Mucosa of stomach (tissue), 1 donor: Measurements from ENCODE around the gene AKAP6.

Experiments used
- H3K27me3 ChIP-seq: one replicate; pipeline ENCODE4 v1.7.0; 2013; ENCODE audit warnings: mild to moderate bottlenecking, low read length; ENCODE audit not compliant: control insufficient read depth, insufficient read depth
- H3K36me3 ChIP-seq: one replicate; pipeline ENCODE4 v1.7.0; 2013; ENCODE audit warnings: low read length; ENCODE audit not compliant: control insufficient read depth, insufficient read depth
- H3K4me1 ChIP-seq: one replicate; pipeline ENCODE4 v1.7.0; 2013; ENCODE audit warnings: mild to moderate bottlenecking, low read length; ENCODE audit not compliant: control insufficient read depth, insufficient read depth
- H3K4me3 ChIP-seq: one replicate; pipeline ENCODE4 v1.7.0; 2013; ENCODE audit warnings: low read length
- H3K9ac ChIP-seq: one replicate; pipeline ENCODE4 v1.7.0; 2013; ENCODE audit warnings: mild to moderate bottlenecking, low read length, moderate library complexity
- H3K9me3 ChIP-seq: one replicate; pipeline ENCODE4 v1.7.0; 2013; ENCODE audit warnings: mild to moderate bottlenecking, low read length, moderate library complexity; ENCODE audit not compliant: control insufficient read depth
- donor health status: Pancreatic carcinoma.

The AKAP6 gene

GRCh38 chr14:32802295-32802694 lies 473.2 kb downstream of the AKAP6 start:
- no peaks in the 10 kb centered on the region for H3K9me3 ChIP-seq
- H3K36me3 ChIP-seq, result no peaks in the 10 kb centered on the region
- no peak overlapping the region for H3K9ac ChIP-seq
- no peak overlapping the region for H3K4me3 ChIP-seq
- no peaks in the 10 kb centered on the region for H3K4me1 ChIP-seq
- H3K27me3 ChIP-seq, result no peaks in the 10 kb centered on the region

- Histone ChIP-seq H3K36me3 (no peaks in the 10 kb centered on the region), H3K4me1 (no peaks in the 10 kb centered on the region), H3K4me3 (no peak overlapping the region), H3K9me3 (no peaks in the 10 kb centered on the region), H3K27me3 (no peaks in the 10 kb centered on the region), H3K9ac (no peak overlapping the region)
Observed at GRCh38 chr14:32805979-32806378, 476.9 kb downstream of the AKAP6 start.

- Histone ChIP-seq H3K27me3 (no peaks in the 10 kb centered on the region), H3K4me1 (no peaks in the 10 kb centered on the region), H3K9ac (no peak overlapping the region), H3K4me3 (no peak overlapping the region), H3K36me3 (no peaks in the 10 kb centered on the region), H3K9me3 (no peaks in the 10 kb centered on the region)
Observed at GRCh38 chr14:32808644-32809043, 479.5 kb downstream of the AKAP6 start.

- Histone ChIP-seq H3K4me1 (no peaks in the 10 kb centered on the region), H3K9ac (no peak overlapping the region), H3K36me3 (no peaks in the 10 kb centered on the region), H3K27me3 (no peaks in the 10 kb centered on the region), H3K4me3 (no peak overlapping the region), H3K9me3 (no peaks in the 10 kb centered on the region)
Observed at GRCh38 chr14:32809255-32809654, 480.2 kb downstream of the AKAP6 start.

- no peak overlapping the region for H3K9ac ChIP-seq
- H3K27me3 ChIP-seq, result no peaks in the 10 kb centered on the region
- H3K9me3 ChIP-seq, result no peaks in the 10 kb centered on the region
- no peak overlapping the region for H3K4me3 ChIP-seq
- H3K4me1 ChIP-seq, result no peaks in the 10 kb centered on the region
- no peaks in the 10 kb centered on the region for H3K36me3 ChIP-seq
Observed at GRCh38 chr14:32813401-32813800, 484.3 kb downstream of the AKAP6 start.

GRCh38 chr14:32814721-32815120 lies 485.6 kb downstream of the AKAP6 start:
- H3K27me3 ChIP-seq, result no peaks in the 10 kb centered on the region
- no peaks in the 10 kb centered on the region for H3K36me3 ChIP-seq
- no peak overlapping the region for H3K4me3 ChIP-seq
- H3K9ac ChIP-seq, result no peak overlapping the region
- H3K9me3 ChIP-seq, result no peaks in the 10 kb centered on the region
- H3K4me1 ChIP-seq, result no peaks in the 10 kb centered on the region

GRCh38 chr14:32816588-32816987 lies 487.5 kb downstream of the AKAP6 start:
- H3K4me1 ChIP-seq, result no peaks in the 10 kb centered on the region
- no peaks in the 10 kb centered on the region for H3K27me3 ChIP-seq
- H3K4me3 ChIP-seq, result no peak overlapping the region
- H3K9ac ChIP-seq, result no peak overlapping the region
- no peaks in the 10 kb centered on the region for H3K9me3 ChIP-seq
- H3K36me3 ChIP-seq, result no peaks in the 10 kb centered on the region

- no peak overlapping the region for H3K4me3 ChIP-seq
- no peak overlapping the region for H3K9ac ChIP-seq
- H3K9me3 ChIP-seq, result no peaks in the 10 kb centered on the region
- H3K27me3 ChIP-seq, result no peaks in the 10 kb centered on the region
- H3K36me3 ChIP-seq, result no peaks in the 10 kb centered on the region
- no peaks in the 10 kb centered on the region for H3K4me1 ChIP-seq
Observed at GRCh38 chr14:32817780-32818179, 488.7 kb downstream of the AKAP6 start.

GRCh38 chr14:32818581-32818980 lies 489.5 kb downstream of the AKAP6 start:
- Histone ChIP-seq H3K36me3 (no peaks in the 10 kb centered on the region), H3K9ac (no peak overlapping the region), H3K4me1 (no peaks in the 10 kb centered on the region), H3K27me3 (no peaks in the 10 kb centered on the region), H3K9me3 (no peaks in the 10 kb centered on the region), H3K4me3 (no peak overlapping the region)

- H3K9me3 ChIP-seq, result no peaks in the 10 kb centered on the region
- no peaks in the 10 kb centered on the region for H3K27me3 ChIP-seq
- H3K36me3 ChIP-seq, result no peaks in the 10 kb centered on the region
- H3K4me1 ChIP-seq, result no peaks in the 10 kb centered on the region
- H3K9ac ChIP-seq, result no peak overlapping the region
- no peak overlapping the region for H3K4me3 ChIP-seq
Observed at GRCh38 chr14:32820181-32820580, 491.1 kb downstream of the AKAP6 start.

- Histone ChIP-seq H3K4me1 (no peaks in the 10 kb centered on the region), H3K36me3 (no peaks in the 10 kb centered on the region), H3K9ac (no peak overlapping the region), H3K27me3 (no peaks in the 10 kb centered on the region), H3K4me3 (no peak overlapping the region), H3K9me3 (no peaks in the 10 kb centered on the region)
Observed at GRCh38 chr14:32820682-32821081, 491.6 kb downstream of the AKAP6 start.

GRCh38 chr14:32821964-32822653 lies 493.0 kb downstream of the AKAP6 start:
- H3K9me3 ChIP-seq, result no peaks in the 10 kb centered on the region
- no peaks in the 10 kb centered on the region for H3K4me1 ChIP-seq
- no peak overlapping the region for H3K9ac ChIP-seq
- H3K36me3 ChIP-seq, result no peaks in the 10 kb centered on the region
- no peaks in the 10 kb centered on the region for H3K27me3 ChIP-seq
- no peak overlapping the region for H3K4me3 ChIP-seq

- H3K4me3 ChIP-seq, result no peak overlapping the region
- no peaks in the 10 kb centered on the region for H3K36me3 ChIP-seq
- H3K4me1 ChIP-seq, result no peaks in the 10 kb centered on the region
- H3K9ac ChIP-seq, result no peak overlapping the region
- H3K27me3 ChIP-seq, result no peaks in the 10 kb centered on the region
- no peaks in the 10 kb centered on the region for H3K9me3 ChIP-seq
Observed at GRCh38 chr14:32823706-32824105, 494.6 kb downstream of the AKAP6 start.
